ENCODE data around the gene ADSS1.

GRCh38 chr14:104682107-104682593 lies 41.9 kb upstream of the ADSS1 start:
- TF ChIP-seq POLR2AphosphoS5 (IDR thresholded peaks at IDR 0.05) (no peak), POLR2A (IDR thresholded peaks at IDR 0.05) (no peak)
